GM23338 (cell line): ENCODE data around the gene RBMS2. TPM values are rescaled to one million over a fixed set of nuclear protein-coding genes. Genes with fewer than 3 reads are reported as not detected.

ENCODE experiments used
- ATAC-seq: fragments of 200-7000 bp; cut with Tn5 transposase; 3 replicates; pipeline ENCODE4 v1.9.1; 2020
- DNase-seq: peaks from one replicate; pipeline ENCODE4 v3.0.0-alpha.2; 2015; ENCODE audit warnings: low spot score
- H2AFZ ChIP-seq: fragments of 200-600 bp; sonication (generic); 2 replicates; pipeline ENCODE4 v1.8.0; 2016; ENCODE audit warnings: antibody characterized with exemption, mild to moderate bottlenecking, moderate library complexity
- H3F3A ChIP-seq: fragments of 200-600 bp; sonication (generic); replicated peaks from 2 replicates; pipeline ENCODE4 v1.8.0; 2017; ENCODE audit warnings: antibody characterized with exemption, mixed run types, low read depth
- H3K27ac ChIP-seq: fragments of 200-600 bp; sonication (generic); 2 replicates; pipeline ENCODE4 v1.6.1; 2016; ENCODE audit warnings: low read depth
- H3K27me3 ChIP-seq: fragments of 200-600 bp; sonication (generic); 2 replicates; pipeline ENCODE4 v1.8.0; 2016; ENCODE audit warnings: mild to moderate bottlenecking, mixed run types, moderate library complexity; ENCODE audit not compliant: insufficient read depth
- H3K36me3 ChIP-seq: fragments of 200-600 bp; sonication (generic); 2 replicates; pipeline ENCODE4 v1.8.0; 2016; ENCODE audit warnings: mild to moderate bottlenecking; ENCODE audit not compliant: insufficient read depth
- H3K4me1 ChIP-seq: fragments of 200-600 bp; sonication (generic); 2 replicates; pipeline ENCODE4 v1.8.0; 2016; ENCODE audit warnings: mild to moderate bottlenecking, moderate library complexity; ENCODE audit not compliant: insufficient read depth
- H3K4me2 ChIP-seq: fragments of 200-600 bp; sonication (generic); 2 replicates; pipeline ENCODE4 v1.7.1; 2017; ENCODE audit warnings: mixed run types
- H3K4me3 ChIP-seq: fragments of 200-600 bp; sonication (generic); 2 replicates; pipeline ENCODE4 v1.6.1; 2016; ENCODE audit warnings: mixed run types
- H3K79me2 ChIP-seq: fragments of 200-600 bp; sonication (generic); replicated peaks from 2 replicates; pipeline ENCODE4 v1.8.0; 2017; ENCODE audit warnings: mild to moderate bottlenecking; ENCODE audit not compliant: insufficient read depth
- H3K9me2 ChIP-seq: fragments of 200-600 bp; sonication (generic); 2 replicates; pipeline ENCODE4 v1.8.0; 2017; ENCODE audit not compliant: insufficient read depth
- H4K20me1 ChIP-seq: fragments of 200-600 bp; sonication (generic); replicated peaks from 2 replicates; pipeline ENCODE4 v1.8.0; 2017; ENCODE audit warnings: mild to moderate bottlenecking; ENCODE audit not compliant: insufficient read depth
- H3K27ac Mint-ChIP-seq: 2 replicates; pipeline ENCODE4 v1.8.0; 2020; ENCODE audit warnings: inconsistent platforms, mild to moderate bottlenecking, moderate library complexity, mixed read lengths
- H3K27me3 Mint-ChIP-seq: 3 replicates; pipeline ENCODE4 v1.8.0; 2022; ENCODE audit warnings: low read depth, mild to moderate bottlenecking, moderate library complexity, mixed read lengths, inconsistent platforms; ENCODE audit not compliant: insufficient read depth, poor library complexity
- H3K36me3 Mint-ChIP-seq: 3 replicates; pipeline ENCODE4 v1.8.0; 2021; ENCODE audit warnings: low read depth, mild to moderate bottlenecking, inconsistent platforms, moderate library complexity, mixed read lengths
- H3K4me1 Mint-ChIP-seq: 3 replicates; pipeline ENCODE4 v1.8.0; 2020; ENCODE audit warnings: mild to moderate bottlenecking, inconsistent platforms, mixed read lengths
- H3K4me3 Mint-ChIP-seq: 3 replicates; pipeline ENCODE4 v1.8.0; 2021; ENCODE audit warnings: moderate library complexity, mild to moderate bottlenecking, inconsistent platforms, mixed read lengths
- H3K9me3 Mint-ChIP-seq: 3 replicates; pipeline ENCODE4 v1.8.0; 2020; ENCODE audit warnings: moderate library complexity, mild to moderate bottlenecking, inconsistent platforms, mixed read lengths
- CREB1 ChIP-seq: fragments of 250-450 bp; sonication (Bioruptor Pico); IDR thresholded peaks from 2 replicates; pipeline ENCODE4 v1.5.0; 2020; ENCODE audit warnings: low read depth, mild to moderate bottlenecking, moderate library complexity
- EZH2 ChIP-seq: fragments of 200-600 bp; sonication (generic); IDR thresholded peaks from one replicate; pipeline ENCODE4 v1.8.0; 2017; ENCODE audit warnings: antibody characterized with exemption, mild to moderate bottlenecking, low read depth; ENCODE audit not compliant: unreplicated experiment
- EZH2phosphoT487 ChIP-seq: fragments of 200-600 bp; sonication (generic); IDR thresholded peaks from one replicate; pipeline ENCODE4 v1.8.1; 2018; ENCODE audit warnings: antibody characterized with exemption; ENCODE audit not compliant: unreplicated experiment
- JUNB ChIP-seq: IDR thresholded peaks from one replicate; pipeline ENCODE4 v1.6.1; 2016; ENCODE audit warnings: antibody characterized with exemption; ENCODE audit not compliant: unreplicated experiment
- NANOG ChIP-seq: IDR thresholded peaks from 2 replicates; pipeline ENCODE4 v1.6.1; 2016; ENCODE audit warnings: antibody characterized with exemption, borderline replicate concordance
- POLR2AphosphoS5 ChIP-seq: IDR thresholded peaks from 2 replicates; pipeline ENCODE4 v1.6.1; 2016; ENCODE audit warnings: antibody characterized with exemption, low read depth
- REST ChIP-seq: IDR thresholded peaks from one replicate; pipeline ENCODE4 v1.6.1; 2018; ENCODE audit warnings: antibody characterized with exemption; ENCODE audit not compliant: unreplicated experiment
- STAT1 ChIP-seq: IDR thresholded peaks from one replicate; pipeline ENCODE4 v1.6.1; 2016; ENCODE audit warnings: antibody characterized with exemption; ENCODE audit not compliant: unreplicated experiment
- ZNF114 ChIP-seq: fragments of 250-450 bp; sonication (Bioruptor Pico); IDR thresholded peaks from 2 replicates; pipeline ENCODE4 v1.5.0; 2020; ENCODE audit warnings: mild to moderate bottlenecking, moderate library complexity
- ZNF331 ChIP-seq: fragments of 250-450 bp; sonication (Bioruptor Pico); IDR thresholded peaks from 2 replicates; pipeline ENCODE4 v1.5.0; 2020; ENCODE audit warnings: low read depth, mild to moderate bottlenecking, moderate library complexity
- ZNF462 ChIP-seq: fragments of 250-450 bp; sonication (Bioruptor Pico); IDR thresholded peaks from 2 replicates; pipeline ENCODE4 v1.5.0; 2020; ENCODE audit warnings: mild to moderate bottlenecking, moderate library complexity
- polyA plus RNA-seq: library from polyadenylated mRNA; unstranded; fragments of >200 nt; fragmentation: Nextera tagmentation; extraction: Ambion mirVana; gene quantifications from 2 replicates; pipeline ENCODE4 v1.2.1, GENCODE V29; 2016
- total RNA-seq: library from RNA; depleted of rRNA; stranded (reverse); fragments of >200 nt; shearing (Covaris generic); gene quantifications from 2 replicates; pipeline ENCODE4 v1.2.3, GENCODE V29; 2014
- TF ChIP-seq, protein P1 (sequence below): IDR thresholded peaks from 2 replicates; pipeline ENCODE4 v1.6.1; 2016; ENCODE audit warnings: antibody characterized with exemption
- TF ChIP-seq, protein P2 (sequence below), 2 experiments: fragments of 200-600 bp in 1 of 2; sonication (generic) in 1 of 2; conservative IDR thresholded peaks; 2 replicates each; pipeline versions ENCODE4 v1.5.1 to v1.6.1; 2016 to 2017; ENCODE audit warnings: antibody characterized with exemption in 2 of 2, low read depth in 2 of 2, mild to moderate bottlenecking in 2 of 2, moderate library complexity in 1 of 2

RBMS2 gene
- total and polyA plus RNA-seq, 2 experiments from 2014 or later = 9.2 to 16.8 TPM

DNA sequence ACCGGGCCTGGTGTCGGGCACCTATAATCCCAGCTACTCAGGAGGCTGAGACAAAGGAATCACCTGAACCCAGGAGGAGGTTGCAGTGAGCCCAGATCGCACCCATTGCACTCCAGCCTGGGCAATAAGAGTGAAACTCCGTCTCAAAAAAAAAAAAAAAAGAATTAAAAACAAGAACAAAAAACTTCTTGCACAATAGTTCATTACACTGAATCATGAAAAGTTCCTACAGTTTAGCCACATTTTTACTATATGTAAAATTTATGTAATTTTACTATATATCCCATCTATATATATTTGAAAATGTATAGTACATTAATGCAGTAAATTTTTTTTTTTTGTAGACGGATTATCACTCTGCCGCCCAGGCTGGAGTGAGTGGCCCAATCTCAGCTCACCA is 119.6 kb downstream of the RBMS2 start:
- H3K27me3 ChIP-seq = no peaks in the 10 kb centered on the region
- H3K4me1 Mint-ChIP-seq = peaks cover 31% of the 10 kb centered on the region
- H3K36me3 Mint-ChIP-seq = peaks cover 87% of the 10 kb centered on the region
- peaks cover 68% of the 10 kb centered on the region for H3K36me3 ChIP-seq
- H4K20me1 ChIP-seq = peaks cover 24% of the 10 kb centered on the region
- no peak overlapping the region for H3K4me3 Mint-ChIP-seq
- H3K27ac Mint-ChIP-seq = no peak overlapping the region
- H3K79me2 ChIP-seq = peaks cover 45% of the 10 kb centered on the region
- H3K9me2 ChIP-seq = no peaks in the 10 kb centered on the region
- peaks cover 53% of the 10 kb centered on the region for H3F3A ChIP-seq
- H3K27me3 Mint-ChIP-seq = peaks cover 20% of the 10 kb centered on the region
- 0 out of 2 replicates have a peak, but pooled peaks cover 6% of the 10 kb centered on the region for H3K4me1 ChIP-seq
- DNase-seq (no peak), ATAC-seq (no peak)
- no peak for TF ChIP-seq NANOG
- no peak for TF ChIP-seq REST
- no peak for TF ChIP-seq ZNF114
- TF ChIP-seq ZNF462 (CRISPR knock-in tag) = no peak
- no peak for TF ChIP-seq CREB1
- no peak for TF ChIP-seq ZNF331 (CRISPR knock-in tag)
- TF ChIP-seq EZH2phosphoT487 = no peak
- TF ChIP-seq STAT1 = no peak
- TF ChIP-seq, protein P1, sequence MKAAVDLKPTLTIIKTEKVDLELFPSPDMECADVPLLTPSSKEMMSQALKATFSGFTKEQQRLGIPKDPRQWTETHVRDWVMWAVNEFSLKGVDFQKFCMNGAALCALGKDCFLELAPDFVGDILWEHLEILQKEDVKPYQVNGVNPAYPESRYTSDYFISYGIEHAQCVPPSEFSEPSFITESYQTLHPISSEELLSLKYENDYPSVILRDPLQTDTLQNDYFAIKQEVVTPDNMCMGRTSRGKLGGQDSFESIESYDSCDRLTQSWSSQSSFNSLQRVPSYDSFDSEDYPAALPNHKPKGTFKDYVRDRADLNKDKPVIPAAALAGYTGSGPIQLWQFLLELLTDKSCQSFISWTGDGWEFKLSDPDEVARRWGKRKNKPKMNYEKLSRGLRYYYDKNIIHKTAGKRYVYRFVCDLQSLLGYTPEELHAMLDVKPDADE = no peak
- no peak for TF ChIP-seq POLR2AphosphoS5
- TF ChIP-seq, protein P2, sequence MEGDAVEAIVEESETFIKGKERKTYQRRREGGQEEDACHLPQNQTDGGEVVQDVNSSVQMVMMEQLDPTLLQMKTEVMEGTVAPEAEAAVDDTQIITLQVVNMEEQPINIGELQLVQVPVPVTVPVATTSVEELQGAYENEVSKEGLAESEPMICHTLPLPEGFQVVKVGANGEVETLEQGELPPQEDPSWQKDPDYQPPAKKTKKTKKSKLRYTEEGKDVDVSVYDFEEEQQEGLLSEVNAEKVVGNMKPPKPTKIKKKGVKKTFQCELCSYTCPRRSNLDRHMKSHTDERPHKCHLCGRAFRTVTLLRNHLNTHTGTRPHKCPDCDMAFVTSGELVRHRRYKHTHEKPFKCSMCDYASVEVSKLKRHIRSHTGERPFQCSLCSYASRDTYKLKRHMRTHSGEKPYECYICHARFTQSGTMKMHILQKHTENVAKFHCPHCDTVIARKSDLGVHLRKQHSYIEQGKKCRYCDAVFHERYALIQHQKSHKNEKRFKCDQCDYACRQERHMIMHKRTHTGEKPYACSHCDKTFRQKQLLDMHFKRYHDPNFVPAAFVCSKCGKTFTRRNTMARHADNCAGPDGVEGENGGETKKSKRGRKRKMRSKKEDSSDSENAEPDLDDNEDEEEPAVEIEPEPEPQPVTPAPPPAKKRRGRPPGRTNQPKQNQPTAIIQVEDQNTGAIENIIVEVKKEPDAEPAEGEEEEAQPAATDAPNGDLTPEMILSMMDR (conservative IDR thresholded peaks at IDR 0.05; ENCODE audit: low read depth in 2 of 2) = no peak
- no peak for TF ChIP-seq JUNB
- TF ChIP-seq EZH2 = no peak
- no peak overlapping the region for H3K4me2 ChIP-seq
- H3K27ac ChIP-seq = no peak overlapping the region
- no peak overlapping the region for H3K4me3 ChIP-seq
- no peak overlapping the region for H2AFZ ChIP-seq
- no peaks in the 10 kb centered on the region for H3K9me3 Mint-ChIP-seq
